ENCODE measurements around the gene GNA14. TPM values are rescaled to one million over a fixed set of nuclear protein-coding genes. Genes with fewer than 3 reads are reported as not detected.
A peak's percentile ranks its signal among the peaks of the same experiment; 100 is the strongest.

GNA14 gene
- polyA plus RNA-seq, 1 donor = 6.0 TPM

DNA sequence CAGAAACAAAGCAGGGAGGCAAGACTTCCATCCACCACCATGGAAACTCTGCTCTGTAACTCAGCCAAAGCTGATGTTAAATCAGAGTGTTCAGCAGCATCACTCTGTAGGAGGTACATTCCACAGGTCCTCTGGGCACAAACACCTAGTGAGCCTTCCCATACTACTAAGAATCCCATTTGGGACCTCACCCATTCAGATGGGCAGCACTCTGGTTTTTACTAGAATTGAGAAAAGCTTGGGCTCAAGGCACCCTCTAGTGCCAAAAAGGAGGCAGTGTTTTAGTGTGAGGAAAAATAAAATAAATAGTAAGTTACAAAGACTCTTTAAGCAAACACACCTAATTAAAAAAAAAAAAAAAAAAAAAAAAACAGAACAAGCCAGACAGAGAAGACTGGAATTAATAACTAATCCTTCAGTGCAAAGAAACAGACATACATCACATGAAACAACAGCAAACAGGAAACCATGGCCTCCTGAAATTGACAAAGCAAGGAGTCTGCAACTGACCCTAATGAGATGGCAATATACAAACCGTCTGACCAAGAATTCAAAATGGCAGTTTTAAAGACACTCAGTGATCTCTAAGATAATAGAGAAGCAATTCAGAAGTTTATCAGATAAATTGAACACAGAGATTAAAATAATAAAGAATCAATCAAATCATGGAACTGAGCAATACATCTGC, 159.5 kb downstream of the GNA14 start:
- no peak for DNase-seq

- DNase-seq = no peak
Observed at GRCh38 chr9:77486968-77487367, 161.2 kb downstream of the GNA14 start.

GRCh38 chr9:77486463-77486862, 161.7 kb downstream of the GNA14 start:
- no peak for DNase-seq

DNA sequence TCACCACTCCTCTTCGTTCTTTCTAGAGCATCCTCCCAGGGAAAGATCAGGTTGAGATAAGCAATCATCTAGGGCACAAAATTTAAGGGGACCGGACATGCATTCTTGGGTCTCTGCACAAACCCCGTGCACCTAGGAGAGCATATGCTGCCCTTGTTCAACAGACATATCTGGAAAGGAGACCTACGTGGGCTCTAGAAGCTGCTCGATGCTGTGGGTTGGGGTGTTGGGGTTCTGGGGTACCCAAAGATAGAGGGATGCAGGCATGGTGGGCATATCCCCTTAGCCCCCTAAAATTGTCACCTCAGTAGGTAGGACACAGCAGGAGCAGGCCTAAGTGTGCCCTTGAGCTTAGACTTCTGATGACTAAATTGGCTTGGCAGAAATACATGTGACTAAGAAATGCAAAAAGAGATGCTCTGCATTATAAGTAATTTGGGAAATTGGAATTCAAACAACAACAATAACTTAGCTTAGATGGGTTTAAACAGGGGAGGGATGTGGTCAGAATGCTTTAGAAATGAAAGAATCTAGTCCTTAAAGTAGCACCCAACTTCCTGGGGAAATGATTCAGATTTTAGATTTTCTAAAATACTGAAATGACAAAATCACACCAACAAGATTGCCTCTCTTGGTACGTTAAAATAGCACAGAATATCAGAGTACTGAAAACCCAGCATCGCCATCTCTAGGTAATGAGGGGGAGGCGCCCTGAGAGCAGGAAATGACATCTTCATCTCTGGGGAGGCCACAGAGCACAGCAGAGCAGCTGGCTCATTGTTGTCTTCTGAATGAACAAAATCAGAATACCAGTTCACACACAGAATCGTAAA, 172.3 kb downstream of the GNA14 start:
- DNase-seq = no peak

- no peak for DNase-seq
Observed at GRCh38 chr9:77474936-77475335, 173.2 kb downstream of the GNA14 start.

GRCh38 chr9:77472646-77473045, 175.5 kb downstream of the GNA14 start:
- DNase-seq = no peak

DNA sequence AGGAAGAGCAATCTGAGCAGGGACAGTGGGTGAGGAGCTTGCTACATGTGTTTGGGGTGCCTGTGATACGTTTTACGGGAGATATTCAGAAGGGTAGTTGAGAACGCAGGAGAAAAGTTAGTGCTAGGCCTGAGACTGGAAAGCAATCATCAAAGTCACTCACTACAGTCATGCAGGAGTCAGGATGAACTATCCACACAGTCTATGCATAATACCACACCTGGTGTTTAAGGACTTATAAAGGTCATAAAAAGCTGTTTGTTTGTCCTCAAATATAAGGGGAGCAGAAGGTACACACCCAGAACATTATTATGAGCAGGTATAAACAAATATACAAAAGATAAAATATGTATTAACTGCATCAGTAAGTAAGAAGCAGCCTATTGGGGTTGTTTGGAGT, 176.6 kb downstream of the GNA14 start:
- DNase-seq = no peak

DNA sequence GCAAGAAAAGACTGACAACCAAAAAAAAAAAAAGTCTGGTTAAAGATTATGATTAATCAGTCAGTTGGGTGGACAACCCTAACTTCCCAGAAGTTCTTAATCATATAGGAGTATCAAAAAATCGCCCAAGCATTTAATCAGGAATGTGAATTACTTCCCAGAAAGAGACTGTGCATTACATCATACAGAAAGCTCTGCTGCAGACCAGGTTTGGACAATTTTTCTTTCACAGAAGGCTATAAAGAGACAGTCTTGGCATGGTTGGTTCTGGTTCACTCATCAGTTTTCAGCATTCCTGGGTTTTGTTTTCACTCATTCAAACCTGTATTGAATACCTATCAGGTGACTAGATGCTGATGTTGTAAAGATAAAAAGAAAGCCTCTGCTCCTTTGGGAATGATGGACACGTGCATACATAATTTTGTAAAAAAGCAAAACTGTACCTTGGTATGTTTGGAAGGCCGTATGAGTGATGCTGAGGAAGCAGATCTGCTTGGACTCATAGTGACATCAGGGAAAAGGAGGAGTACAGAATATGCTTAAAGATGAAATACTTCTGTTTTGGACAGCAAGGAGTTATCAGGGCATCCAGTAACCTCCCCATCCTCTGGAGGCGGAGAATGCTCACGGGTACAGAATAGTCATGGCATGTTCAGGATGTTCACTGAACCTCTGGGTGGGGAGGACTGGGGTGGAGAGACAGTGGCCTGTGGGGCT, 178.4 kb downstream of the GNA14 start:
- DNase-seq = no peak

- no peak for DNase-seq
Observed at GRCh38 chr9:77464661-77465060, 183.5 kb downstream of the GNA14 start.

DNA sequence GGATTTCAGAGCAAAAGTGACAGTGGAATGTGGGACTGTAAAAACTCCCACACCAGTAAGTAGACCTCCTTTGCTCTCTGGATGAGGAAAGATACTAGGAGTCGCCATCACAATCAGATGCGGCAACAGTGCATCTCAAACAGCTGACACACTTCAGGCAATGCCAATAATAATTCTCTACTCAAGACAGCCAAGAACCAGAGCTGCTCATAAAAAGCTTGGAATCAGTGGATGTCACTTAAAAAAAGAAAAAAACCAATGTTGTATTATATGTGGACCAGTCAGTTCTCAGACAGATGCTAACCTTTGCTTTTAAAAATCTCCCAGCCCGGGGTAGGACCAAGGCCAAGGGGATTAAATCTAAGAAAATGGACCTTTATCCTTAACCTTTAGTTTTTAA, 185.0 kb downstream of the GNA14 start:
- DNase-seq = no peak

GRCh38 chr9:77462066-77462465, 186.1 kb downstream of the GNA14 start:
- DNase-seq = no peak

GRCh38 chr9:77460938-77461337, 187.2 kb downstream of the GNA14 start:
- no peak for DNase-seq

DNA sequence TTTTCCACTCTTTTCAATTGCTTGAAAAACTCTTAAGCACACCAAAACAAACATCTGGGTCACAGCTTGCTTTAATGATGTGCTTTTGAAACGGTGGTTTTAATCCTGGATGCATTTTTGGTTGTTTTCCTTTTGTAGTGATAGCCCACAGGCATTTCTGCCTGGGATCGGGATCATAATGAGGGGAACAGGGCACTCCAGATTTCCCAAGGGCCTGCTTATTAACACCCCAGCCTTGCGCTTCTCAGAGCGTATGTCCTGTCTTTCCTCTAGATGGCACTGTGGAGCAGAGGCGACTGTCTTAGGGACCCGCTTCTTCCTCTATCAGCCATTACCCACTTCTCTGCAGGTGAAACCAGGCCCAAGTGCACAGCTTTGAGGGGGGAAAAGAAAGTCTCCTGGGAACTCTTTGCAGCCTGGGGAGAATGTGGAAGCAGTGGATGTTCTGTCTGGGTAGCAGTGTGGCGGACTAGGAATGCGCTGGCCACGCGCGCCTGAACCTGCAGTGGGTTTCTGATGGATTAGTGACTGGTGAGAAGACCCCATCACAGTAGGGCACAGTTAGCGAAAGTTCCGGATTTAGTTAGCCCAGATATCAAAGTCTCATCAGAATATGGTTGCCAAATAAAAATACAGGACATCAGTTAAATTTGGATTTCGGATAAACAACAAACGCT, 190.1 kb downstream of the GNA14 start:
- DNase-seq = peak; percentile 51

DNA sequence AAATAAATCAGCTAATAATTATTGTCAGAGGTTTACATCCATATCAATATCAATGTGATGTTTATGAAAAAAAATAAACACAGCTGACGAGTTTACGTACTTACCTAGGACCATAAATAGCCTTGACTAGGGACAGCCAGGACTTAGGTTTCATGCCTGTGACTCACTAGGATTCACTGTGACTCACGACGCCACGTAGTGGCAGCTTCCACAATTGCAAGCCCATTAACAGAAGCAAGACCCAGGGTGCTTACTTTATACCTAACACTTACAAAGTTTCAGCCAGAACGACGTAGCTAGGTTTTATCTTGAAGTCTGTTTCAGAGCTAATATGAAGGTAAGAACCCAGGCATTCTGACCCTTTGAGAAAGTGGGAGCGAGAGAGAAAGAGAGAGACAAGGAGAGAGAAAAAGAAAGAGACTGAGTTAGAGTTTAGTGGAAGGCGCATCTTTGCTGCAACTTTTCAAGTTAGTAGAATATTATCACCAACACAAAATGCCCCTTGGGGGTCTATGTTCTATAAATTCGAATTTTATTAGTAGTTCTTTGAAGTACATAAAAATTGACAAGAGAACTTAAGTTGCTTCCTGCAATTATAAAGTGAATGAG, 191.2 kb downstream of the GNA14 start:
- DNase-seq = peak; percentile 76

GRCh38 chr9:77455312-77455927, 192.7 kb downstream of the GNA14 start:
- no peak for DNase-seq

- DNase-seq = no peak
Observed at GRCh38 chr9:77454663-77455062, 193.5 kb downstream of the GNA14 start.

GRCh38 chr9:77453825-77454647, 194.1 kb downstream of the GNA14 start:
- no peak for DNase-seq

GRCh38 chr9:77451507-77451906, 196.6 kb downstream of the GNA14 start:
- DNase-seq = no peak

DNA sequence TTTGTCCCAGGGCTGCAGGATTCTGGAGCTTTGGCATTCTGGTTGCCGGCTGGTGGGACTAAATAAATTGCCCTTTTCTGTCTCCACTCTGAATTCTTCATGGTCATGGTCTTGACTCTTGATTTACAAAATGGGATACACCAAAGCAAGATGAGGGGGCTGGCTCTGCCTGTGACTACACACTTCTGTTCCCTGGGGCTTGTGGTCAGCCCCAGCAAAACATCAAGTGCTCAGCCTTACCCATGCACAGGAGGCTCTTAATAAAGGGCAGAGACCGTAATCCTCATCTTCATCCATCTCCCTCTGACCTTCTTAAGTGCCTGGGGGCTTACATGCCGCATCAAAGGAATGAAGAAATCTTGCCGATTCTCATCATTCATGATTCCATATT, 198.0 kb downstream of the GNA14 start:
- no peak for DNase-seq

GRCh38 chr9:77449240-77450084, 198.7 kb downstream of the GNA14 start:
- no peak for DNase-seq
